HS-5 (cell line): ENCODE data around the gene ADCY4.
"Not testable (repeated sequence)": the region's sequence is repeated elsewhere in the genome, so short reads cannot be mapped to it uniquely, and the experiment has no call there.

Experiments
- DNase-seq: peaks from one replicate; pipeline ENCODE4 v3.0.0-alpha.2; 2012; ENCODE audit warnings: low read depth

Gene ADCY4

DNA sequence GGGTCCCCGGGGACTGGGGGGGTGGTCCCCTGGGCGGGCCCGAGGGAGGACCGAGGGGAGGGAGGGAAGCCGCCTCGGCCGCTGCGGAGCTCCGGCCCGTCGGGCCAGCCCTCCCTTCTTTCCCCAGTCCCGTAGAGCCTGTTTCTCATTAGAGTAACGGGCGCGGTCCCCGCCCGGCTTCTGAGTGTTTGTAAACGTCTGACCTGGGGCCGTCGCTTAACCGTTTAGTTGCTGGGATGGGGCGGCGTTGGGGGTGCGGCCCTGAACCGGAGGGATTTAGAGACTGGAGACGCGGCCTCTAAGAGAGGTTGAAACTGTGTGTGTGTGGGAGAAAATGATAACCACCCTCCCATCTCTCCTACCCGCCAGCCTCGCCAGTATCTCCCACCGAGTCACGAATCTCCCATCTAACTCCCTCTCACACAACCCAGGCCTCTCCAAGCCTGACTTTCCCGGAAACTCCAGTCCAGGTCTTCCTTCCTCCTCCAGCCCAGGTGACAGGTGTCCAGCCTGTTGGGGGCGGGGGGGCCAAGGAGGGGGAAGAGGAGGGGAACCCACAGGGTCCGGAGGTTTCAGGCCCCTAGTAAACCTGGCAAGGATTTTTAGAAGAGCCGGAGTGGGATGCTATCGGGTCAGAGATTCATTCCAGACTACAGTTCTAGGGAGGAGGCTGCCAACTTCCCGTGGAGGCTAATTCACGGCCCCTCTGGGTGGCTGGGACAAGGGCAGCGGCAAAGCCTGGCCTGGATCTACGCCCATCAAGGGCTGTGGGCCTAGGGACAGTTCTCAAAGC, 32.0 kb upstream of the ADCY4 start:
- peak; percentile 60 for DNase-seq

DNA sequence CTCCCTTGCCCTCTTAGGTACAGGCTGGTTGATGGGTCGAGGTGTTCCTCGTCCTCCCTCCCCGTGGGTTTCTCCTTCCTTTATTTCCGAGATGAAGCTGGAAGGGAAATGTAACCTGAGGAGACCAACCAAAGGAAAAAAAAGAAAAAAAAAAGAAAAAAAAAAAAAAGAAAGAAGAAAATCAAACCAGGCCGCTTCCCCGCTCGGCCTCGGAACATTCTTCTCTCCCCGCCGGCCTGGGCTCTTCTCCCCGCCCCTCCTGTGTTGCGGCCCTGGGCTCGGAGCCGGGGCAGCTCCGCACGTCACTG, 31.5 kb upstream of the ADCY4 start:
- DNase-seq, result no peak

DNA sequence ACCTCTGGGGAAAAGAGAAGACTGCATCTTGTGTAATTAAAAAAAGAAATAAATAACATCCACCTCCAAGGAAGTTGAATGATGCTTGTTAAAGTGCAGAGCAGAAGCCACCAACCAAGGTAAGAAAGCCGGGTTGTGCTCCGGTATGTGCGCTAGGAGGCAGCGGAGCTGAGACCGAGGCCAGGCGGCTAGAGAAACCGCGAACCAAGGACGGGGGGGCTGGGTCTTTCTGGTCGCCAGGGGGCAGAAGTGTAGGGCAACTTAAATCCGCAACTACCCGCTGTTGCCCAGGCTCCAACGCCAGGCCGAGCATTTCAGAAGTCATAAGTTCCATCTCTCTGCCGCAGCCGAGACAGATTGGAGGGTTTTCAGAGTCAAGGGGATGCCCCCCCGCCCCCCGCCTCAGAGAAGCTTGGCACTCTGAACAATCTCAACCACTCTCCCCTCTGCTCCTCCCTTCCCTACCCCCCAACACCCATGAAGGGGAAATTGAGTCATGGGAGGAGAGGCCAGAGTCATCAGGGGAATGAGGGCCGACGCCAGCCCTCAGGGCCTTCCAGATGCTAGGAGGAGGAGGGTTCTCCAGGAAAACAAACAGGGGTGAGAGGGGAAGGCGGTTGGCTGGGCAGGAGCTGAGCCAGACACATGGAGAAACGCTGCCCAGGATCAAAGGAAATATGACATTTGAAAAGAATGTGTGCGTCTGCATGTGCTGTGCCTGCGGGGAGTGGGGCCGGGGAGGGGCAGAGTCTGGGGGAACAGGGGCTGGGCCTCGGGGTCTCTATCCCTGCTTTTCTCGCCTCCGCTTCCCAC, 30.9 kb upstream of the ADCY4 start:
- peak; percentile 58 for DNase-seq

DNA sequence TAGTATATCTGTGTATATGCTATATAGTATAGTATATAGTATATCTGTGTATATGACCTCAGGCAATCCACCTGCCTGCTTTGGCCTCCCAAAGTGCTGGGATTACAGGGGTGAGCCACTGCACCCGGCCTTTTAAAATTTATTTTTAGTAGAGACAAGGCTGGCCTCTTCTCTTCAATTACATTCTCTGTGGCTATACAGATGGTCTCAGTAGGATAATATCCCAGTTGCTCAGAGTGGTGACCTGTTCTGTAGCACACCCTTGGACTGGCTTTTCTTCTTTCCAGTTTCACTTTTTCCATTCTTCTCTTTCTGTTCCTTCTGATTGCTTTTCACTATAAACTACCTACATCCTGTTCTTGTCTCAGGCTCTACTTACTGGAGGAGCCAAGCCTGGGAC, 30.0 kb upstream of the ADCY4 start:
- DNase-seq, result no peak

DNA sequence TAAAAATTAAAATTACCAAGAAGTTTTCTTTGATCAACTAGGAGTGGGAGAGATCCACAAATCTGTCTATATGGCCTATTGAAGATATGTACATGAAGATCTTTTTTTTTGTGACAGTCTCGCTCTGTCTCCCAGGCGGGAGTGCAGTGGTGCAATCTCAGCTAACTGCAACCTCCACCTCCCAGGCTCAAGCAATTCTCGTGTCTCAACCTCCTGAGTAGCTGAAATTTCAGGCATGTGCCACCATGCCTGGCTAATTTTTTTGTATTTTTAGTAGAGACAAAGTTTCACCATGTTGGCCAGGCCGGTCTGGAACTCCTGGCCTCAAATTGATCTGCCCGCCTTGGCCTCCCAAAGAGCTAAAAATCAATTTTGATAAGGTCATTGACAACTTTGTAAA, 28.5 kb upstream of the ADCY4 start:
- no peak for DNase-seq

DNA sequence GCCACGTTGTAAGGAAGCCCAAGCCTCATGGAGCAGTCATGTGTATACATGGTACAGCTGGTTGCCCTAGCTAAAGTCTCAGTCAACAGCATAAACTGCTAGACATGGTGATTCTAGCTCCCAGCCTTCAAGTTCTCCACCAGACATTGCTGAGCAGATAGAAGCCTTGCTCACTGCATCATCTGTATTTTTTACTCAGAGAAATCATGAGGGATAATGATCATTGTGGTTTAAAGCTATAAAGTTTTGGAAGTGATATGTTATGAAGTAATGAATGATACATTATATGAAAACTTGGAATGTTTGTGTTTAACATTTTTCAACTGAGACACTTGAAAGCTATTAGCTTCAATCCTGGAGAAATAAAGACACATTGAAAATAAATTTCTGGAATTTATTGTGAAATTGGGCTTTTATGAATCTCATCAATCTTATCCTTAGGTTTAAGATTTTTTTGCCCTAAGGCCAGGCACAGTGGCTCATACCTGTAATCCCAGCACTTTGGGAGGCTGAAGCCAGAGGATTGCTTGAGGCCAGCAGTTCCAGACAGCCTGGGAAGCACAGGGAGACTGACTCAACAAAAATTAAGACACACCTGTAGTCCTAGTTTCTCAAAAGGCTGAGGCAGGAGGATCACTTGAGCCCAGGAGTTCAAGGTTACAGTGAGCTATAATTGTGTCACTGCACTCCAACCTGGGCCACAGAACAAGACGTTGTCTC, 27.5 kb upstream of the ADCY4 start:
- DNase-seq, result no peak

DNA sequence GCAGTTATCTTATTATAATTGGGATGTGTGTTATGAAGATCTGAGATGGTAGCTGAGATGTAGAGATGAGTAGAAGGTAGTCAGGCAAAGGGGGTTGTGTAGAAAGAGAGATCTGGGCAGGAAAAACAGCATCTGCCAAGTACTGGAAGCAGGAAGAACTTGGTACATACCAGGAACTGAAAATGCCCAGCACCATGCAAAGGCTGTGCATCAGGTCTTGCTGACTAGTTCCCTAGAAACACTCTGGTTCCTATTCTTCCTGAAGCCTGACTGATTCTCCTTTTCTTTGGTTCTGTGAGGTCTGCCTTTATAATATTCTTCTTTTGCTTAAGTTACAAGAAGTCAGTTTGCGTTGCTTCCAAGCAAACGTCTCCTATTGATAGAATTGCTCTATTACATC, 26.5 kb upstream of the ADCY4 start:
- DNase-seq, result no peak

DNA sequence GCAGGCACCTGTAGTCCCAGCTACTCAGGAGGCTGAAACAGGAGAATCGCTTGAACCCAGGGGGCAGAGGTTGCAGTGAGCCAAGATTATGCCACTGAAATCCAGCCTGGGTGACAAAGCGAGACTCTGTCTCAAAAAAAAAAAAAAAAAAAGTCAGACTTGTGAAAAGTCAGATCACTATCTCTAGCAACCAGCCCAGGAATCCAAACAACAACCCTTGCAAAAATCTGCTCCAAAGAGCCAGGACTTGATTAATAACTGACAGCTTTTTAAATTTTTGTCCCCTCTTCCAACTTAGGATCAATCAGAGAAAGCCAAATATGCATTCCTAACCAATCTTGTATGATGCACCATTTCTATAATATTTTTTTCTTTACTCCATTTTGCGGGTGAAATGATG, 25.4 kb upstream of the ADCY4 start:
- DNase-seq, result no peak

DNA sequence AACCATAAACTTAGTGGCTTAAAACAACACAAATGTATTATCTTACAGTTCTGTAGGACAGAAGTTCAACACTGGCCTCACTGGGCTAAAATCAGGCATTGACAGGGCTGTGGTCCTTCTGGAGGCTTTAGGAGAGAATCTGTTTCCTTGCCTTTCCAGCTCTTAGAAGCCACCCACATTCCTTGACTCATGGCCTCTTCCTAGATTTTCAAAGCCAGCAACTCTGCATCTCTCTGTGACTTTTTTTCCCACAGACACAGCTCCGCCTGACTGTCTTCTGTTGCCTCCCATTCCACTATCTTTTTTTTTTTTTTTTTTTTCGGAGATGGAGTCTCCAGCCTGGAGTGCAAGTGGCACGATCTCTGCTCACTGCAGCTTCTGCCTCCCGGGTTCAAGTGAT, 21.3 kb upstream of the ADCY4 start:
- DNase-seq, result no peak

DNA sequence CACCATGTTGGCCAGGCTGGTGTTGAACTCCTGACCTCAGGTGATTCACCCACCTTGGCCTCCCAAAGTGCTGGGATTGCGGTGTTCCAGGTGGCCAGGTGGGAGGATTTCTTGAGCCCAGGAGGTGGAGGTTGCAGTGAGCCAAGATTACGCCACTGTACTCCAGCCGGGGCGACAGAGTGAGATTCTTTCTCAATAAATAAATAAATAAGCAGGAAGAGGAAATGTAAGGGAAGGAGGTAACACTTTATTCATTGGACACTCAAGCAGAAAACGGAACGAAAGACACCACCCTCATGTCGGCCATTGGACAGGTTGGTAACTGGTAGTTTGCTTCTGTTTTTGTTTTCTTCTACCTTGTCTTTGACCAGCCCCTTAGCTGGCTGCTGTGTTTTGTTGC, 20.1 kb upstream of the ADCY4 start:
- no peak for DNase-seq

DNA sequence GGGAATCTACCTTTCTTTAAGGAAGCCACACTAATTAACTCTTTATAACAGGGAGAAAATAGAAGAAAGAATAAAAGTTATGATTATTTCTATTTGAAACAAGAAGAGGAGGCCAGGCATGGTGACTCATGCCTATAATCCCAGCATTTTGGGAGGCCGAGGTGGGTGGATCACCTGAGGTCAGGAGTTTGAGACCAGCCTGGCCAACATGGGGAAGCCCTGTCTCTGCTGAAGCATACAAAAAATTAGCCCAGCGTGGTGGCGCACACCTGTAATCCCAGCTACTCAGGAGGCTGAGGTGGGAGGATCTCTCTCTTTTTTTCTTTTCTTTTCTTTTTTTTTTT, 19.6 kb upstream of the ADCY4 start:
- not testable (repeated sequence) for DNase-seq

DNA sequence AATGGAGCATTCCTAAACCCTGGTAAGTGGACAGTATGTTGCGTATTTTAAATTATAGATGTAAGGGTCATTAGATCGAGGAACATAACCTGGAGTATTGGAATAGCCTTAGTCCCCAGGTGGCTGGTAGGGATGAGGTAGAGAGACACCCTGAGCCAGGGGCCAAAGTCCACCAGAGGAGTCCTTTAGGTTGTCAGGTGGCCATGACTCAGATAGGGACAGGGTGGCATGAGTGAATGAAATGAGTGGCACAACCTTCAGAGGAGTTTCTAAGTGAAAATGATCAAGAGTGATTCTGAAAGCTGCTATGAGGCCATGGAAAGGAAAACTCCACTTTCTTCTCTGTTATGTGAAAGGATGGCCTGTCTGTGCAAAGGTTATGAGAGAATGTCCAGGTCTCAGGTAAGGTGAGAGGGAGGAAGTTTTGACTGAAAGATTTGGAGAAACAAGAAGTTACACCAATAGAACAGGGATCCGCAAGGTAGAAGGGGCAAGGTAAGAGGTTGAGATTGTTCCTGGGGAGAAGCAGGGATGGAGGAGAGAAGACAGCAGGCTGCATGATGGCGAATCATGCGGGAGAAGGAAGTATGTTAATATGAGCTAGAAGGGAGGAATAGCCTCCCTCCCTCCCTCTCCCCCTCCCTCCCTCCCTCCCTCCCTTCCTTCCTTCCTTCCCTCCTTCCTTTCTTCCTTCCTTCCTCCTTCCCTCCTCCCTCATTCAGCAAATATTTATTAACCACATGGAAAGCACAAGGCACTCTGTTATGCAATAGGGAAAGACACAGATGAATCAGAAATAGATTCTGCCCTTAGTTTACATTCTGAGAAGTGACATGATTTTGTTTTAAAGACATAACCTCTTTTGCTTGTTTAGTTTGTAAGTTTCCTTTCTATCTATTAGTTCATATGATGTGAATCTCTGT, 18.9 kb upstream of the ADCY4 start:
- DNase-seq, result no peak

DNA sequence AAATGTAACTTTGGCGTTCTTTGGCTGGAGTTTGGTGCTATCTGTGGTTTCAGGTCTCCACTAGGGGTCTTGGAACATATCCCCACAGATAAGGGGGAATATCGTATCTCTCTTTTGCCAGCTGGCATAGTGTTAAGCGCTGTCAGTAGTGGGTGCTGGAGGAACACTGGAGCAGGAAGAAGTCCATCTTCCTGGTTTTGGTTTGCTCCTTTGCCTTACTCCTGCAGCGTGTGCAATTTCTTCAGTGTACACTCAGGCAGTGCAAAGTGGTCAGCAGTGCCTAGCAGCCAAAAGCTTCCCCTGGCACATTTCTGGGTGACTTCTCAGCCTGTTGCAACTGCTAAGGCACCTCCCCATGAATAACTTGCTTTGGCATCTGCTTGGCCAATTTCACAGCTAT, 16.6 kb upstream of the ADCY4 start:
- no peak for DNase-seq

DNA sequence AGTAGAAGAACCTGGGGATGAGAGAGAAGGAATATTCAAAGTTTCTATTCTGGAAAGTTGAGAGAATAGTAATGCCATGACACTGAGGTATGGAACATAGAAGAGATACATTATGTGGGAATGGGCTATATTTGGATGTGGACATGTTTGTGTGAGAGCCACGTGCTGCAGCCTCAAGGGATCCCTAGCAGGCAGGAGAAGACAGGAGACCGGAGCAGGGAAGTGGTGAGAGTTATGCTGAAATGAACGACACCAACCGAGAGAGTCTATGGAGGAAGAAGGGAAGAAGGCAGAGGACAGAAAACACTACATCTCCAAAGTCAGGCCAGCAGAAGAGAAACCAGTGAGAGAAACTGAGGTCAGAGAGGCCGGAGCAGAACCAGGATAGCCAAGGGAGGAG, 14.9 kb upstream of the ADCY4 start:
- no peak for DNase-seq

DNA sequence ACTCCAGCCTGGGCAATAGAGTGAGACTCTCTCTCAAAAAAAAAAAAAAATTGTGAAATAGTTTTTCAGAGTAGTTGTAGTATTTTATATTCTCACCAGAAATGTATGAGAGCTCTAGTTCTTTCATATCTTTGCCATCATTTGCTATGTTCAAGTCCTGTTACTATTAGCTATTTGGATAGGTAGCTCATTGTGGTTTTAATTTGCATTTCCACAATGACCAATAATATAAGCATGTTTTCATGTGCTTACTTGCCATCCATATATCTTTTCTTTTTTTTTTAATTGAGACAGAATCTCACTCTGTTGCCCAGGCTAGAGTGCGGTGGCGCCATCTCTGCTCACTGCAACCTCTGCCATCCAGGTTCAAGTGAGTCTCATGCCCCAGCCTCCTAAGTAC, 13.3 kb upstream of the ADCY4 start:
- DNase-seq, result no peak

DNA sequence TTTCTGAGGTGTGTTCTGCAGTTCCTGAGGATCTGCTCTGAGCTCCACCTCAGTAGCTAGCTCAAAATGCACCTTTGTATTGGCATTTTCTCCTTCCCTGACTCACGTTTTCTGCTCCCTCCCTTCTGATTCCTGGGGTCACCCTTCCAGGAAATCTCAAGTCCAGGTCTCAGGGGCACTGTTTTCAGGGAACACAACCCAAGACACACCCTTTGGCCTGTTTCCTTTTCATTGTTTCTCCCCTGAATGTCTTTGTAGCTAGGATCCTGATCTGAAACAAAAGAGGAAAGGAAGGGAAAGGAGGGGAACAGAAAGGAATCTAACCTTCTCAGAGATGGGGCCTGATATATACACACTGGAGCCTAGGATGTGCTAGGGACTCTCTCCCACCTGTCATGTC, 12.3 kb upstream of the ADCY4 start:
- no peak for DNase-seq

DNA sequence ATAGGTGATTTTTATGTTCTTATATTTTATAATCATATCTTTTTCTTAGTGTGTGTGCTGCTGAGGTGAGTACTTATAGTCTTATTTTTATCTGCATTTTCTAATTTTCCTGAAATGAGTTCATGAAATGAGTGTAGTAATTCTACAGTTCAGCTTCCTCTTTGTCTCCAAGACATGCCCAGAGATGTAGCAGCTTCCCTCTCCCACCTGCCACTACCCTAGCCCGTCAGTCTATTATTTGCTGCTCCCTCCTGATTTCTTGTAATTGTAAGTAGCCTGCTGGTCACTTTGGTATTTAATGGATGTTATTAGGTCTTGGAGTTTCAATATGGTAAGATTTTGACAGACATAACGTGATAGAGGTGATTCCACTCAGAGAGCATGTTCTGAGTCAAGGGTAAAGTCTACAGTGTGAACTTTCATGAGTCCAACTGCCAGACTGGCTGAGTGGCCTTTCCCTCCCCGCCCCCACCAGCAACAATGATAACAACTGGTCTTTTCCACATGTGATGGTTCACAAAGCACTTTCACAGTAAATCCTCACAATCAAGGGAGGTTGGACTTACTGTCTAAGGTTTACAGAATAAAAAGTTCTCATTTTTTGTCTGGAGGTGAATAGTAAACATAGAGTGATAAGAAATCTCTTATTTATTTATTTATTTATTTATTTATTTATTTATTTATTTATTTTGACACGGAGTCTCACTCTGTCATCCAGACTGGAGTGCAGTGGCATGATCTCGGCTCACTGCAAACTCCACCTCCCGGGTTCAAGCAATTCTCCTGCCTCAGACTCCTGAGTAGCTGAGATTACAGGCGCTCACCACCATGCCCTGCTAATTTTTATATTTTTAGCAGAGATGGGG, 9.2 kb upstream of the ADCY4 start:
- DNase-seq, result no peak

DNA sequence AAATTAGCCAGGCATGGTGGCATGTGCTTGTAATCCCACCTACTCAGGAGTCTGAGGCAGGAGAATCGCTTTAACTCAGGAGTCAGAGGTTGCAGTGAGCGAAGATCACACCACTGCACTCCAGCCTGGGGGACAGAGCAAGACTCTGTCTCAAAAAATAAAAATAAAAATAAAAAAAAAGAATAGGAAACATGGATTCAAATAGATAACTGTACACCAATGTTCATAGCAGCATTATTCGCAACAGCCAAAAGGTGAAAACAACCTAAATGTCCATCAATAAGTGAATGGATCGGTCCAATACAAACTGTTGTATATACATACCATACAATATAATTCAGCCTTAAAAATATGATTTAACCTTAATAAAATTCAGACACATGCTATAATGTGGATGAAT, 8.0 kb upstream of the ADCY4 start:
- no peak for DNase-seq

DNA sequence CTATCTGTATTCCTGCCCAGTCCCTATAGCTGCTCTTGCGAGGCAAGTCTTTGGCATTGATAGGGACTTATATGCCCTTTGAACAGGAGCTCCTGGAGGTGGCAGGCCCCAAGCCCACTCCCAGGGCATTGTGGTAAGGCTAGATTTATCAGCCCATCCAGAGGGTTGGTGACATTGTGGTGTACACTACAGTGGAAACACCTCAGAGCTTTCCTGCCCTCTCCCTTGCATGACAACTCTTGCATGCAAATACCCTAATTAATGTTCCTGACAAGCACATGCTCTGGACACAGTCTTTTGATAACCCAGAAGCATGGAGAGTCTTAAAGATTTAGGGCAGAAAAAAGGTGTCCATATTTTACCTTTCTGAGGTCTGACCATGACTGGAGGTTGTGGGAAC, 5.7 kb upstream of the ADCY4 start:
- no peak for DNase-seq

DNA sequence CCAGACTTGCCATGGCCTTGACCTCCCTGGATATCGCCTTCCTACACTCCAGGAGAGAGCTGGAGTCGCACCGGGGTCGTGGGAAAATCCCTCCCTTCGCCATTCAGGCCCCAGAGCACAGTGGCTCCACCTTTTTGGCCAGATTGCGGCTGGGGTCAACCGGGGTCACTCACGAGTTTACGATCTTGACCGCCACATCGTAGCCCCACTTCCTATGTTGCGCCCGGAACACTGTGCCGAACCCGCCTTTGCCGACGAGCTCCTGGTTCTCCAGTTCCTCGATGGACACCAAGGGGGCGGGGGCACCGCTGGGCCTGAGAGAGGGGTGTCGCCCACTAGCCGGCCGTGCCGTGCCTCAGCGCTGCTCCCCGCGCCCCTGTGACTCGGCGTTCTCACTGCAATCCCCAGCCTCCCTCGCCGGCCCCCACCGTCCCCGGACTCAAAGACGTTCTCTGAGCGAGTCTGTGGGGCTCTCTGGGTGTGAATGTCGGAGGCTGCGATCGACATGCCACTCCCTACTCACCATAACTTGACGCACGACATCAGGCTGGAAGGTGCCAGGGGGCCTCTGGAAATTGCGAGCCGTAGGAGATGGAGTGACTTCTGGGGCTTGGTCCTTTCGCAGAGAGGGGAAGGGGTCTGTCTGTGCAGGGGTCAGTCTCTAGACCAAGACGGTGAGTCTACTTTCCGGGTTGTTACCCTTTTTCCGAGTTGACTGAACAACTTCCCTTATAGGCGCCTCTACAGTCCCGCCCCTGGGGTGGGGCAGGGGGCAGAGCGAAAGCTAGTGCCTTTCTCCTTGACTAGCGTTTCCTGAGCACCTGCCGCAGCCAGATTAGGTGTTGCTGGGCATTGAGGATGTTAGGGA, 4.6 kb upstream of the ADCY4 start, which contains the start of gene RIPK3:
RIPK3 (minus strand) TSS at position 708 of the 868 bp plus-strand sequence; CDS start at position 543, 165 bp downstream.
- no peak for DNase-seq
